Vagina (tissue), 1 donor: ENCODE results near the gene RUNX2. TPM values are rescaled to one million over a fixed set of nuclear protein-coding genes. Genes with fewer than 3 reads are reported as not detected.

Source experiments
- total RNA-seq: library from RNA; depleted of rRNA; stranded (reverse); fragments of >200 nt; gene quantifications from one replicate; pipeline ENCODE4 v1.2.3, GENCODE V29; 2016

The RUNX2 gene
- total RNA-seq, 1 donor from 2014 or later, result 13.0 TPM

Other genes starting within 250 kb of the RUNX2 start
- gene SUPT3H, start 49.6 kb downstream of the RUNX2 start, total RNA-seq, result 4.2 TPM